D341Med (cell line): Measurements from ENCODE around the gene KRT75.

ENCODE experiments used
- DNase-seq: peaks from one replicate; pipeline ENCODE4 v3.0.0; 2012; ENCODE audit warnings: low spot score

KRT75 gene

GRCh38 chr12:52439845-52440244 is 5.7 kb upstream of the KRT75 start:
- no peak for DNase-seq

DNA sequence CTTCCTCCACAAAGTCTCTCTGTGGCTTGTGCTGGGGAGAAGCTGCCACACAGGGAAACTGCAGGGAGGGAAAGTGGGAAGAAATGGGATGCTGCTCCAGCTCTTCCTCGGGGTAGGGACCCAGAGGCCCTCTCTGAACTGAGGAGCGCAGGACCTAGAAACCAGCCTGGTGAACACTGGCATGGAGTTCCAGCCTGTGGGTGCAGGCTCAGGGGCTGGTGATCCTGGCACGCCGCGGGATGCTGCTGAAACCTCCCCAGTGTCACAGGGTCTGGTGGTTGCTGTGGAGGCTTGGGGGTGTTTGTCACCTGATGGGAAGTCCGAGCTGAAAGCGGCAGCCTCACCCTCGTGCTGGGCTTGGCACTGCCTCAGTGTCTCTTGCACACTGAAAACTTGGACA is 5.2 kb upstream of the KRT75 start:
- no peak for DNase-seq

- no peak for DNase-seq
These were observed 4.4 kb upstream of the KRT75 start for GRCh38 chr12:52438305-52439301.

GRCh38 chr12:52437508-52437907 is 3.3 kb upstream of the KRT75 start:
- DNase-seq = no peak

DNA sequence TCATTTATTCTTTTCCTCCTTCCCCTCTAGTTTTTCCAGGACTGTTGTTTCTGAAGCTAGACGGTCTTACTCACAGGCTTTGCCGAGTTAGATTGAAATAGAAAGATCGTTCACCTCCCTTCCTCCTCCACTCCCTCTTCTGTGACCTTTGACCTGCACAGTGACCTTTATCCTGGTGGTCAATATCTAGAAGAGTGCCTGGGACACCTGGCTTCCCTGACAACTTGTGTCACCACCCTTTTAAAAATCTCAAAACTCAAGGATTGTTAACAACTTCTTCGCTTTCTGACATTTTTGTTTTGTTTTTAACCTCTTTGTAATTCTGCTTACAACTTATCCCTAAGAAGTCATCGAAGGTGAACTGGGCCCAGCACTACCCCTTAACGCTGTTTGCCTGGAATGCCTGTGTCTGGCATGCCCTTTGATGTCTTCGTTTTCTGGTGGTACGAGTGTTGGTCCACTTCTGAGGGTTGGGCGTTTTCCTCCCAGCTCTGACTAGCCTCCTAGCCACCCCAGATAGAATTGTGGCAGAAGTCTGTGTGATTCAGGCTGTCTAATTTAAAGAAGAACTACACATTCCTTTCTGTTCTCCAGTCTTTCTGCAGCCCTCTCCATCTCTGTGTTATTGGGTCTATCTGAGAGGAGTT is 2.8 kb upstream of the KRT75 start:
- DNase-seq = no peak

GRCh38 chr12:52436000-52436827 is 2.0 kb upstream of the KRT75 start:
- no peak for DNase-seq

- DNase-seq = no peak
These were observed 1.5 kb upstream of the KRT75 start for GRCh38 chr12:52435659-52435999.

DNA sequence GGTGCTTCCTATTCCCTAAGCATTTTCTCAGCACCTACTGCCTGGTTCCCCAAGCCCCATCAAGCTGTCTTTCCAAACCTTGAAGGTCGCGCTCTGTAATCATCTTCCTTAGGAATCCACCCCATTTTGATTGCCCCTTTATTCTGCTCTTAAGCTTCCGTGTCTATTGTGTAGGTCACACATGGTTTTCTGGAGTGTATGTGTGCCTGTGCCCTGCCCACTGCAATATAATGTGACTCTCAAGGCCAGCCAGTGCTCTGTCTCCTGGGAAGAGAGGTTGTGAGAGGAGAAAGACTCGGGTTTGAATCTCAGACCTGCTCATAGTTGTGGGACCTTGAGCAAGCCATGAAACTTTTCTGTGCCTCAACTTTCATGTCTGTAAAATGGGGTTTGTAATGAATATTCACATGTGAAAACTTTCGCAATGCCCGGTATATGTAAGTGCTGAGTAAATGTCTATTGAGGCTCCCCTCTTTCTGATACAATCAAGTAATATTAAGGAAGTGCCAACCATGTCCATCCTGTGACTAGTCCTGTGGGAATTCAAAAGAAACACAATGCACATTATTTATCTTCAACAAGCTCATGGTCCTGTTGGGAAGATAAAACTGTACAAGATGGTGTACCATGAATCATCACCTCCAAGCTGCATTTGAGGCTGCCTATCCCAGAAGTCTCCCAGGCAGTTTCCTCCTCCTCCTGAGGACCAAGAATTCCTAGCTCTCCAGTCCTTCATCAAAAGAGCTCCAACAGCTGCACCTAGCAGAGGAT is 774 bp upstream of the KRT75 start:
- no peak for DNase-seq

- no peak for DNase-seq
These were observed 580 bp downstream of the KRT75 start for GRCh38 chr12:52433501-52434080.

GRCh38 chr12:52432559-52433207 is 1.5 kb downstream of the KRT75 start:
- no peak for DNase-seq

- no peak for DNase-seq
These were observed 6.0 kb downstream of the KRT75 start for GRCh38 chr12:52428121-52428520.

GRCh38 chr12:52427083-52427482 is 7.1 kb downstream of the KRT75 start:
- DNase-seq = no peak

DNA sequence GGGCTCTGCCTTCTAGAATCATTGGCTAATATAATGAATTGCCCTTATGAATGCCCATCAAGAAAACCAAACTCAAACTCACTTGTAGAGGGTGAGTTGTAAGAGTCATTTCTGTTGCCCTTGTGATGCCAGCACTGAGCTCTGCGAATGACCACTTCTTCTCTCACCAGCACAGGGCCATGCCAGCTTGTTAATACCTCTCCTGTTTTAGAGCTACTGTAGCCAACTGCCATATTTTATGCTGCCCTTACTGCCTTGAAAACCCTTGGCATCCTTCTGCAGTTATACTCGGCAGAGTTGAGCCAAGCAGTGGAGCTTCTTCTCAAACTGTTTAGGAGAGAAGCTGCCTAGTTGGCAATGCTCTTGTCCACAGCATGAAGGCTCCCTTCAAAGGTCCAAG is 8.1 kb downstream of the KRT75 start:
- DNase-seq = no peak

DNA sequence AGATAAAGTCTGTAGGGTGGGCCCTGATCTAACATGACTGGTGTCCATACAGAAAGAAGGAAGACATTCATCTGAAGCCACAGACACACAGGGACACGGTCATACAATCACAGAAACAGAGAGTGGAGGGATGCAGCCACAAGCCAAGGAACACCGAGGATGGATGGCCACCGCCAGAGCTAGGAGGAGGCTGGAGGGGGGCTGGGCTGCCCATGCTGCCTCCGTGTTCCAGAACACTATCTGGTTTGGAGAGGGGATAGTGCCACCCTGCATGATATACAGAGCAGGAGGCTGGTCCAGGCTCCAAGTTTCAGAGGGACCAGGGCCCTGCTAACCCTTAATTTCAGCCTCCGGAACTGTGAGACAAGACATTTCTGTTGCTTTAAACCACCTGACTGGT is 8.7 kb downstream of the KRT75 start:
- DNase-seq = no peak

- DNase-seq = no peak
These were observed 10.3 kb downstream of the KRT75 start for GRCh38 chr12:52423661-52424500.

GRCh38 chr12:52423035-52423434 is 11.1 kb downstream of the KRT75 start:
- no peak for DNase-seq

GRCh38 chr12:52419656-52420055 is 14.5 kb downstream of the KRT75 start:
- DNase-seq = no peak

GRCh38 chr12:52418576-52419110 is 15.5 kb downstream of the KRT75 start:
- DNase-seq = no peak

DNA sequence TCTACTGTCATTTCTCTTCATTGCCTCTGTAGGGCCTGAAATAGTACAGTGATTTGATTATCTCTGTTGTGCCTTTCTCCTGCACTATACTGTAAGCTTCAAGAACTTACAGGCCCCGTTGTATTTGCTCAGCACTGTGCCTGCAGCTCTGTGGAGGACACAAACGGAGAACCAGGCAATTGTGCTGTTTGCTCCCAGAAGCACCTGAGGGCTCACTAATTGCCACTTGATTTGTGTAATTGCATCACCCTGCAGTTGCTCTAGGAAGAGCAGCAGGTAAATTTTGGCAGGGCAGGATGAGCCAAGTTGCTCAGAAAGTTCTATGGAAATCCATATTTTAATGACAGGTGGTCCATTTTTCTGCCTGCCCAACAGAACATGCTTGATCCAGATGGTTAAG is 16.4 kb downstream of the KRT75 start:
- DNase-seq = no peak

- DNase-seq = no peak
These were observed 17.4 kb downstream of the KRT75 start for GRCh38 chr12:52416795-52417194.
